Measurements from ENCODE around the gene CD83.

DNA sequence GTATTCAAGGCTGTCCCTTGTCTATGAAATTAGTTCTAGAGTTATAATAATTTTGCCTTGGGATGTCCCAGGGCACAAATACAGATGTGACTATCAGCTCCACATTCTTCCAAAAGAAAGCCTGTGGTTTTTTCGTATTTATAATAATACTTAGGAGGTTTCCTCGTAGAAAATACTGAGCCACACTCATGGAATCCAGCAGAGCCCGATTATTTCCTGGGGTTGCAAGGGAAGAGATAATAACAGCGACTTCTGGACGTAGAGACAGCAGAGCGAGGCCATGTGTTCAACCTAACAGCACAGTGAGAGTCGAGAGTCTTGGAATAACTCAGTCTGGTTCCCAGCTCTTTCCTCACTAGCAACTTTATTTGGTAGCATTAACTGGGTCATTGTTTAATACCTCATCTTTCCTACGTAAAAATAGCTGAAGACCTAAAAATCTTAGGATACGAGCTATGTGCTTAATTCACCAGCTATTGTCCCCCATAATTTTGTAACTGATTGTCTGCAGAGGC is 21.2 kb downstream of the CD83 start:
- TF ChIP-seq, protein P1, sequence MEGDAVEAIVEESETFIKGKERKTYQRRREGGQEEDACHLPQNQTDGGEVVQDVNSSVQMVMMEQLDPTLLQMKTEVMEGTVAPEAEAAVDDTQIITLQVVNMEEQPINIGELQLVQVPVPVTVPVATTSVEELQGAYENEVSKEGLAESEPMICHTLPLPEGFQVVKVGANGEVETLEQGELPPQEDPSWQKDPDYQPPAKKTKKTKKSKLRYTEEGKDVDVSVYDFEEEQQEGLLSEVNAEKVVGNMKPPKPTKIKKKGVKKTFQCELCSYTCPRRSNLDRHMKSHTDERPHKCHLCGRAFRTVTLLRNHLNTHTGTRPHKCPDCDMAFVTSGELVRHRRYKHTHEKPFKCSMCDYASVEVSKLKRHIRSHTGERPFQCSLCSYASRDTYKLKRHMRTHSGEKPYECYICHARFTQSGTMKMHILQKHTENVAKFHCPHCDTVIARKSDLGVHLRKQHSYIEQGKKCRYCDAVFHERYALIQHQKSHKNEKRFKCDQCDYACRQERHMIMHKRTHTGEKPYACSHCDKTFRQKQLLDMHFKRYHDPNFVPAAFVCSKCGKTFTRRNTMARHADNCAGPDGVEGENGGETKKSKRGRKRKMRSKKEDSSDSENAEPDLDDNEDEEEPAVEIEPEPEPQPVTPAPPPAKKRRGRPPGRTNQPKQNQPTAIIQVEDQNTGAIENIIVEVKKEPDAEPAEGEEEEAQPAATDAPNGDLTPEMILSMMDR (IDR thresholded peaks at IDR 0.05; ENCODE audit: low read depth, low read length, poor library complexity, severe bottlenecking): no peak
- no peak for TF ChIP-seq EZH2phosphoT487 (IDR thresholded peaks at IDR 0.05; ENCODE audit: borderline replicate concordance, low read length)

Data from DOHH2 (cell line).